ENCODE results near the gene LMAN2. TPM values are rescaled to one million over a fixed set of nuclear protein-coding genes. Genes with fewer than 3 reads are reported as not detected.
A peak's percentile ranks its signal among the peaks of the same experiment; 100 is the strongest.

The LMAN2 gene
- total RNA-seq, 3 donors from 2014 or later: 91.9 to 150 (median 139) TPM

DNA sequence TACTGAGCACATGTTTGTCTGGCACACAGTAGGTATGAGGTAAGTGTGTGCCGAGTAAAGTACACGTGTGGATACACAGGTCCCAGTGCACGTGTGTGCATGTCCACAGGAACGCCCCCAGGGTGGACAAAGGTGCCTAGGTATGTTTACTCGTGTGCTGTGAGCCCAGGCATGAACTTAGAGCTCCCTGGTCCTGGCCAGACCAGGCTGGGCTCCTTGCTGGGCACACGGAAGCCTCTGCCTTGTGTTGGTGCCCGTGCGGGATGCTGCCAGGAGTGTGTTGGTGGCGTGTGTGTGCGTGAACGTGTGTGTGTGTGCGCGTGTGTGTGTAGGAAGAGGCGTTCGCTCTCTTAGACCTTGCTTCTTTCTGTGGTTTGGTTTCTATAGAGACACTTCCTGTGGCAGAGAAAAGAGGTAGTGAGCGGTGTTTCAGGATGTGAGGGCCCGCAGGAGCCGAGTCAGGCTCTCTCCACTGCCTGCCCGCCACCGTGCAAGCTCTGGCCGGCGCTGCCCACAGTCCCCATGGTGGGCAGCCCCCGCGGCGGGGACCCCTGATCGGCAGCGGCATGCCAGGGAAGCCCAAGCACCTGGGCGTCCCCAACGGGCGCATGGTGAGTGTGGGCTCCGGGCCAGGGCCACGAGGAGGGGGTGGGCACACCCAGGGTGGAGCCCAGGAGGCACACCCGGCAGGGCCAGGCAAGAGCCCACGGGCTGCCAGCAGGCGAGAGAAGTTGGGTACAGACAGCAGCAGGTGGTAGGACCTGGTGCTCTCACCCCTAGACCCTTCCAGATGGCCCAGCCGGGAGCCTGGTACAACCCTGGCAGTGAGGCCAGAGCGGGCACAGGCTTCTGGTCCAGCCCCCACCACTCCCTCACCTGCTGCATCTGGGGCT lies 6.2 kb upstream of the LMAN2 start, which contains the start of gene RGS14:
RGS14 (plus strand) TSS at position 466 of the 893 bp plus-strand sequence; CDS start at position 567, 101 bp downstream.
- peaks cover 24% of the 10 kb centered on the region for H3K4me1 ChIP-seq (ENCODE audit: low read depth)
- H3K9me3 ChIP-seq: no peaks in the 10 kb centered on the region
- DNase-seq (peak; percentile 58 to 82 (median 80)), ATAC-seq (peak; percentile 87)
- intact Hi-C loops (cut with DNase I, micrococcal nuclease): no loop called here
- TF ChIP-seq, protein P1, sequence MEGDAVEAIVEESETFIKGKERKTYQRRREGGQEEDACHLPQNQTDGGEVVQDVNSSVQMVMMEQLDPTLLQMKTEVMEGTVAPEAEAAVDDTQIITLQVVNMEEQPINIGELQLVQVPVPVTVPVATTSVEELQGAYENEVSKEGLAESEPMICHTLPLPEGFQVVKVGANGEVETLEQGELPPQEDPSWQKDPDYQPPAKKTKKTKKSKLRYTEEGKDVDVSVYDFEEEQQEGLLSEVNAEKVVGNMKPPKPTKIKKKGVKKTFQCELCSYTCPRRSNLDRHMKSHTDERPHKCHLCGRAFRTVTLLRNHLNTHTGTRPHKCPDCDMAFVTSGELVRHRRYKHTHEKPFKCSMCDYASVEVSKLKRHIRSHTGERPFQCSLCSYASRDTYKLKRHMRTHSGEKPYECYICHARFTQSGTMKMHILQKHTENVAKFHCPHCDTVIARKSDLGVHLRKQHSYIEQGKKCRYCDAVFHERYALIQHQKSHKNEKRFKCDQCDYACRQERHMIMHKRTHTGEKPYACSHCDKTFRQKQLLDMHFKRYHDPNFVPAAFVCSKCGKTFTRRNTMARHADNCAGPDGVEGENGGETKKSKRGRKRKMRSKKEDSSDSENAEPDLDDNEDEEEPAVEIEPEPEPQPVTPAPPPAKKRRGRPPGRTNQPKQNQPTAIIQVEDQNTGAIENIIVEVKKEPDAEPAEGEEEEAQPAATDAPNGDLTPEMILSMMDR (IDR thresholded peaks at IDR 0.05): no peak
- no peak within 1 kb of the TSS for H3K4me3 ChIP-seq
- H3K36me3 ChIP-seq (ENCODE audit: low read depth): no peaks in the 10 kb centered on the region

DNA sequence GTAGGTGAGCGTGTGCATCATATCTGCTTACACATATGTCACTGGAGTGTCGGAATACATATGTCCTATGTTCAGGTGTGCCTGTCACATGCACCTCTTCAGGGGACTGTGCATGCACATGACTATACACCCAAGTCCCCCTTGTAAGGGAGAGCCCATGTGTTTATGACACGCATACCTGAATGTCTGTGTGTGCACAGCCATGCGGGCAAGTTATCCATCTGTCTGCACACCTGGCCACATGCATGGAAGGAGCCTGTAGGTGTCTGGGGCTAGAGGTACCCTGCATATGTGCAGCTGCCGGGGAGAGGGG lies 5.6 kb upstream of the LMAN2 start:
- intact Hi-C loops (cut with DNase I, micrococcal nuclease): no loop called here
- no peaks in the 10 kb centered on the region for H3K9me3 ChIP-seq
- no peak for DNase-seq
- no peaks in the 10 kb centered on the region for H3K36me3 ChIP-seq (ENCODE audit: low read depth)
- ATAC-seq: peak; percentile 4
- peaks cover 19% of the 10 kb centered on the region for H3K4me1 ChIP-seq (ENCODE audit: low read depth)
- TF ChIP-seq, protein P1 (IDR thresholded peaks at IDR 0.05): no peak
- no peak overlapping the region for H3K4me3 ChIP-seq

DNA sequence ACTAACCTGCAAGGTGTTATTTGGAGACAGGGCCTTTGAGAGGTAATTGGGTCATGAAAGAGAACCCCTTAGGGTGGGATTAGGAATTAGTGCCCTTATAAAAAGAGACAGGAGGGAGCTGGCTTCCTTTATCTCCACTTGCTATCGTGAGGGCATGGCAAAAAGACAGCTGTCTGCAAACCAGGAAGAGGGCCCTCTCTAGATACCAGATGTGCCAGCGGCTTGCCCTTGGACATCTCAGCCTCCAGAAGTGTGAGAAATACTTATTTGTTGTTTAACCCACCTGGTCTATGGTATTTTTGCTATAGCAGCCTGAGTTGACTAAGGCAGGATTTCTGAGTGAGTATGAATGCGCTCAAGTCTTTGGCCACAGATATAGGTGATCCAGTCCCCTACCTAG lies 5.3 kb upstream of the LMAN2 start:
- TF ChIP-seq, protein P1 (IDR thresholded peaks at IDR 0.05): no peak
- peaks cover 22% of the 10 kb centered on the region for H3K4me1 ChIP-seq (ENCODE audit: low read depth)
- intact Hi-C loops (cut with DNase I, micrococcal nuclease): no loop called here

DNA sequence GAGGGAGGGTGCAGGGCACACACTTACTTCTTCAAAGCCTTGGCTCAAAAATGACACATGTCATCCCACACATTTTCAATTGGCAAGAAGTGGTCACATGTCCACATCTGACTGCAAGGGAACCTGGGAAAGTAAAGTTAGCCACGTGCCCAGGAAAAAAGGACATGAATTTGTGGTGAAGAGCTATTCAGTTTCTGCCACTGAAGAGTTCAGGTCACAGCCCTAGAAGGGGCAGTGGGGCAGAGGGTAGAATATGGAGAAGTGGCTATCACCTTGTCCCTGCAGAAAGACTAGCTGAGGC lies 4.3 kb upstream of the LMAN2 start:
- no peak for DNase-seq
- Histone ChIP-seq H3K4me1 (ENCODE audit: low read depth) (peaks cover 24% of the 10 kb centered on the region), H3K9me3 (no peaks in the 10 kb centered on the region), H3K4me3 (no peak overlapping the region), H3K36me3 (ENCODE audit: low read depth) (peaks cover 5% of the 10 kb centered on the region)
- TF ChIP-seq, protein P1 (IDR thresholded peaks at IDR 0.05): no peak
- intact Hi-C loops (cut with DNase I, micrococcal nuclease): no loop called here
- ATAC-seq: no peak

More for the DNA sequence above, 5.3 kb upstream of the LMAN2 start:
- no peak for ATAC-seq
- DNase-seq: peak in 2 of 3 donors; percentile 3 to 19
- Histone ChIP-seq H3K9me3 (no peaks in the 10 kb centered on the region), H3K4me3 (no peak overlapping the region), H3K36me3 (ENCODE audit: low read depth) (peaks cover 2% of the 10 kb centered on the region)

- intact Hi-C loops (cut with DNase I, micrococcal nuclease): no loop called here
- H3K4me3 ChIP-seq: no peak overlapping the region
- ATAC-seq: no peak
- TF ChIP-seq, protein P1 (IDR thresholded peaks at IDR 0.05): no peak
- H3K4me1 ChIP-seq (ENCODE audit: low read depth): peaks cover 29% of the 10 kb centered on the region
- peaks cover 5% of the 10 kb centered on the region for H3K36me3 ChIP-seq (ENCODE audit: low read depth)
- no peaks in the 10 kb centered on the region for H3K9me3 ChIP-seq
- DNase-seq: peak in 1 of 3 donors; percentile 14
These were observed 3.8 kb upstream of the LMAN2 start for GRCh38 chr5:177355162-177355867.
